Muscle layer of colon (tissue), 2 donors: ENCODE data around the gene ANKS1B.

Experiments
- H3K27ac ChIP-seq: one replicate; pipeline ENCODE4 v1.7.0; 2013; ENCODE audit warnings: low read depth, mild to moderate bottlenecking, low read length, moderate library complexity
- H3K27me3 ChIP-seq, 2 donors: one replicate each; pipeline ENCODE4 v1.7.0; 2013; ENCODE audit warnings: low read length in 2 of 2, mild to moderate bottlenecking in 2 of 2; ENCODE audit not compliant: insufficient read depth in 2 of 2, control insufficient read depth in 1 of 2
- H3K36me3 ChIP-seq: one replicate; pipeline ENCODE4 v1.7.0; 2013; ENCODE audit warnings: mild to moderate bottlenecking, low read length; ENCODE audit not compliant: insufficient read depth
- H3K4me1 ChIP-seq: one replicate; pipeline ENCODE4 v1.7.0; 2013; ENCODE audit warnings: mild to moderate bottlenecking, low read length; ENCODE audit not compliant: insufficient read depth
- H3K4me3 ChIP-seq, 2 donors: one replicate each; pipeline ENCODE4 v1.7.0; 2013; ENCODE audit warnings: low read length in 2 of 2, low read depth in 1 of 2, mild to moderate bottlenecking in 1 of 2, moderate library complexity in 1 of 2
- H3K9ac ChIP-seq: one replicate; pipeline ENCODE4 v1.7.0; 2013; ENCODE audit warnings: low read length
- H3K9me3 ChIP-seq: one replicate; pipeline ENCODE4 v1.7.0; 2013; ENCODE audit warnings: mild to moderate bottlenecking, low read length
- donor health status: abdominal sarcoma.
- donor health status: Adenocarcinoma of cecum.

The ANKS1B gene

DNA sequence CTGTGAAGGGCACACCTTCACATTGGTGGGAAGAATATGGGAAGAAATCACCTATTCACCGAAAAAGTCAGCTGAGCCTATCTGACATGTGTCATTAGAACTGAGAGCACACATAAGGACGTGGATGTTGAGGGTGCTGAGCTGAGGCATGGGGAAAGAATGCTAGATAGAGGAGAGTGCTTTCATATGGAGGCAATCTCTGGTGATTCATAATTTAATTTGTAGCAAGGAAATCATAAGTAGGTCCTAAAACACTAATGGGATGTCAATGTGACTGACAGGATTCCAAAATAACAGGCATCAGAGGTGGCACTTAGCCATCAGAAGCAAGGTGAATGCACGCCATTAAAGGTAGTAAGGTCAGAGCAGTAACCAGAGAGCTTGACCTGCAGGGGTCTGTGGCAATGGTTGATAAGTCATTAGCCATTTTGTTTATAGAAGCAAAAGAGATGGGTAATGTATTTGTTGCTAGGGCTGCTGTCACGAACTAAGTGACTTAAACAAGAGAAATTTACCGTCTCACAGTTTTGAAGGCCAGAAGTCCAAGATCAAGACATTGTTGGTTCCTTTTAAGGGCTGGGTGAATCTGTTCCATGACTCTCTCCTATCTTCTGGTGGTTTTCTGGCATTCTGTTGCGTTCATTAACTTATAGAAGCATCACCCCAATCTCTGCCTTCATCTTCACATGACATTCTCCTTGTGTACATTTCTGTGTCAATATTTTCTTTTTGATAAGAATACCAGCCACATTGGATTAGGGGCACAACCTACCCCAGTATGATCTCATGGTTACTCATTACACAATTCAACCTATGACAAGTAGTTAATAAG, 69.3 kb downstream of the ANKS1B start:
- Histone ChIP-seq H3K9me3 (no peaks in the 10 kb centered on the region), H3K36me3 (no peaks in the 10 kb centered on the region), H3K27ac (no peak overlapping the region), H3K4me1 (peaks cover 11% of the 10 kb centered on the region), H3K9ac (no peak overlapping the region), H3K4me3 (no peak overlapping the region), H3K27me3 (no peaks in the 10 kb centered on the region)

GRCh38 chr12:99914206-99914605, 70.5 kb downstream of the ANKS1B start:
- H3K4me1 ChIP-seq = peaks cover 14% of the 10 kb centered on the region
- H3K9ac ChIP-seq = no peak overlapping the region
- H3K4me3 ChIP-seq = no peak overlapping the region
- no peak overlapping the region for H3K27ac ChIP-seq
- no peaks in the 10 kb centered on the region for H3K9me3 ChIP-seq
- H3K27me3 ChIP-seq = no peaks in the 10 kb centered on the region
- no peaks in the 10 kb centered on the region for H3K36me3 ChIP-seq

DNA sequence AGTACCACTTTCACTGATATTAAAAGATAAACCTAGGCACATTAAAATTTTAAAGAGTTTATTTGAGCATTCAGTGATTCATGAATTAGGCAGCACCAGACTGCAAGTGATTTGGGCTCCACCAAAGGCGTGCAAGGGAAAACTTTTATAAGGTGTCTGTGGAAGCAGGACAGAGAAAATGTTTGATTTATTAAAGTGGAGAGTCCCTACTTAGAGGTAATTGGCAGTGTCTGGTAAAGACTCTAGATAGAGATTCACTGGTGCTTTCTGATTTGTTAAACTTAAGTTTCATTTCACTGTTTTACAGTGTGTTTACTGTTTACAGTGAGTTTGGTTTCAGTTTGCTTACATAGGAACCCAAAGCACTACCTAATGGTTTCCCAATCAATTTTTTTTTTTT, 72.8 kb downstream of the ANKS1B start:
- Histone ChIP-seq H3K4me1 (peaks cover 14% of the 10 kb centered on the region), H3K9me3 (no peaks in the 10 kb centered on the region), H3K9ac (no peak overlapping the region), H3K27ac (no peak overlapping the region), H3K4me3 (no peak overlapping the region), H3K27me3 (no peaks in the 10 kb centered on the region), H3K36me3 (no peaks in the 10 kb centered on the region)

DNA sequence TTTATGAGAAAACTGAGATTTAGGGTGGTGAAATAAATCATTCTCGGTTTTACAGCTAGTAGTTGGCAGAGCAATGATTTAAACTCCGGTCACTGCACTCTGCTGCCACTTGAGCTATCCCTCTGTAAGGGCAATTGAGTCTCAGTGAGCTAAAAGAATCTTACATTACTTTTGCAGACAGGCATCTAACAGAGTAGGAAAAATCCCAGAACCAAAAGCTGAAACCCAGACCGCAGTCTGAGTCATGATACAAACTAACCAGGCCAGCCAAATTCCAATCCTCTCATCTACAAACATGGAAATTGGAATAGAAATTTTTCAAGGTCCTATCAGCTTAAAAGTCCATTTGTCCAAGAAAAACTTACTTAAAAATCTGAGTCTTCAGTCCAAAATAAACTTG, 73.7 kb downstream of the ANKS1B start:
- Histone ChIP-seq H3K27me3 (no peaks in the 10 kb centered on the region), H3K4me1 (peaks cover 14% of the 10 kb centered on the region), H3K4me3 (no peak overlapping the region), H3K9me3 (no peaks in the 10 kb centered on the region), H3K9ac (peak overlapping the region; percentile 11), H3K36me3 (no peaks in the 10 kb centered on the region), H3K27ac (peak overlapping the region; percentile 38)

DNA sequence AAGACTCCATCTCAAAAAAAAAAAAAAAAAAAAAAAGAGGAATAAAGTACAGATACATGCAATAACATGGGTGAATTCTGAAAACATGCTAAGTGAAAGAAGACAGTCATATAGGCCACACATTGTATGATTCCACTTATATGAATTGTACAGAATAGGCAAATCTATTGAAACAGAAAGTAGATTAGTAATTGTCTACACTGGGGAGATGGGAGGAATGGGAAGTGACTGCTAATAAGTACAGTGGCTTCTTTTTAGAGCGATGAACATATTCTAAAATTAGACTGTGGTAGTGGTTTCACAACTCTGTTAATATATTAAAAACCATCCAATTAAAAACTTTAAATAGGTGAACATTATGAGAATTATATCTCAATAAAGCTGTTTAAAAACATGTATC, 74.4 kb downstream of the ANKS1B start:
- Histone ChIP-seq H3K27me3 (no peaks in the 10 kb centered on the region), H3K4me1 (peaks cover 14% of the 10 kb centered on the region), H3K4me3 (no peak overlapping the region), H3K36me3 (no peaks in the 10 kb centered on the region), H3K27ac (no peak overlapping the region), H3K9ac (no peak overlapping the region), H3K9me3 (no peaks in the 10 kb centered on the region)

DNA sequence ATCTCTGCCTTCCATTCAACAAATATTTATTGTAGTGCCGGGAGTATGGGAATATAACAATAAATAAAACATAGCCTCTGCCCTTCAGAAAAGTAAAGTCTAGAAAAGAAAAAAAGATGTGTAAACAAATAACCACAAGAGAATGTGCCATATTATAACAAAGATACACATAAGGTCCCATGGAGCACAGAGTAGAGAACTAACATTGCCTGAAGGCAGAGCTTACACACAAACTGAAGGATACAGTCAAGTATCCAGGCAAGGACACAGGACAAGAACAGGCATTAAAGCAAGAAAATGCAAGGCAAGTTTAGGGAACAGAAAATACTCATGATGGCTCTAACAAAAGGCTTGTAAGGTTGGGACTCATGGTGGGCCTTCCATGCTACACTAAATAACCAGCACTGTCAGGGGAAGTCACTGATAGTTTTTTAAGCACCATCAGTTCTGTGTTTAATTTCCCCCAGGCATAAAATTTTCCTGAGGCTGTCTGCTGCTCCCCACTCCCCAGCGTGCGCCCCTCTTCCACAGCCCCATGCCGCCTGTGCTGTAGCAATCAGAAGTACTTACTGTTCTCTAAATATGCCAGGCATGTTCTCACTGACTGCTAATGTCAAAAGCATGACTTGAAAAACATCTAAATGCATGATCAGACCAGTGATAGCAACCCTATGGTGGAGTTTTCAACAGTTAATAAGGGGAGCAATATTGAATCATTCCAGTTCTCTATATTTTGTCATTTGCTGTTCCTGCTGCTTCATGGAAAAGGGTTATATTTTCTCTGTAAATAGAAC, 77.8 kb downstream of the ANKS1B start:
- H3K4me1 ChIP-seq = peaks cover 9% of the 10 kb centered on the region
- no peak overlapping the region for H3K9ac ChIP-seq
- no peaks in the 10 kb centered on the region for H3K27me3 ChIP-seq
- H3K36me3 ChIP-seq = no peaks in the 10 kb centered on the region
- no peak overlapping the region for H3K4me3 ChIP-seq
- H3K27ac ChIP-seq = no peak overlapping the region
- no peaks in the 10 kb centered on the region for H3K9me3 ChIP-seq

DNA sequence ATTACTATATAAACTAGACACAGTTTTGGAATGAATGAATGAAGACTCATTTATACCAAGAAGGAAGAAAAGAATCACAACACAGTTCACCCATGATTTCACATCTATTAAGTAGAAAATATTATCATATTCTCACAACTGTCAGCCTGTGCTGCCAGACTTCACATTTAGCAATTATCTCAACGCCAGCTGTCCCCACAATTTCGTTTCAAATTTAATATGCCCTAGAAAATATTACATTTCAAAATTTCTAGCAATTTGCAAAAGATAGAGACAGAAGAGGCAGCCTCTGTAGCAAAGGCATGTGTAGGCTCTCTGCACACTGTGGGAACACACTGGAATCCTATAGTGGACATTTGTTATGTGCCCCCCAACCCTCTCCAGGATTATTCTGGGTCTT, 83.6 kb downstream of the ANKS1B start:
- H3K4me1 ChIP-seq = no peaks in the 10 kb centered on the region
- H3K9me3 ChIP-seq = no peaks in the 10 kb centered on the region
- no peaks in the 10 kb centered on the region for H3K27me3 ChIP-seq
- H3K9ac ChIP-seq = no peak overlapping the region
- no peaks in the 10 kb centered on the region for H3K36me3 ChIP-seq
- no peak overlapping the region for H3K4me3 ChIP-seq
- H3K27ac ChIP-seq = no peak overlapping the region

DNA sequence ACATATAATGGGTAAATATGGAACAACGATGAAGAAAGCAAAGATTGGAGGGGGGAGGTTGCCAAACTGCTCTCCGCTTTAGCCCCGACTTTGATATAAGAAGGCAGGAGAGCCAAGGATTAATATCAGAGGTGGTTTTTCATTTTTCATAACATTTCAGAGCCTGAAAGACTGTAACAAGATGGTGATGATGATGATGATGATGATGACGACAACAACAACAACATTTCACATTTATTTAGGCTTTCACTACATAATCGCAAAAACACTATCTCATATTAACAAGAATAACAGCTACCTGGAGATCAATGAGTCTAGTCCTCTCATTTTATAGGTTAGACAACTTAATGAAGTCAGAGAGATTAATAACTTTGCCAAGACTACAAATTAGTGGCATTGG, 86.1 kb downstream of the ANKS1B start:
- Histone ChIP-seq H3K27me3 (no peaks in the 10 kb centered on the region), H3K9ac (no peak overlapping the region), H3K4me3 (no peak overlapping the region), H3K36me3 (no peaks in the 10 kb centered on the region), H3K27ac (no peak overlapping the region), H3K4me1 (no peaks in the 10 kb centered on the region), H3K9me3 (no peaks in the 10 kb centered on the region)

- H3K36me3 ChIP-seq = no peaks in the 10 kb centered on the region
- H3K27ac ChIP-seq = no peak overlapping the region
- H3K4me1 ChIP-seq = no peaks in the 10 kb centered on the region
- no peak overlapping the region for H3K4me3 ChIP-seq
- no peak overlapping the region for H3K9ac ChIP-seq
- H3K27me3 ChIP-seq = no peaks in the 10 kb centered on the region
- no peaks in the 10 kb centered on the region for H3K9me3 ChIP-seq
These were observed 105.3 kb downstream of the ANKS1B start for GRCh38 chr12:99879439-99879838.

- no peak overlapping the region for H3K27ac ChIP-seq
- H3K4me3 ChIP-seq = no peak overlapping the region
- H3K9ac ChIP-seq = no peak overlapping the region
- H3K36me3 ChIP-seq = no peaks in the 10 kb centered on the region
- H3K27me3 ChIP-seq = no peaks in the 10 kb centered on the region
- no peaks in the 10 kb centered on the region for H3K4me1 ChIP-seq
- H3K9me3 ChIP-seq = no peaks in the 10 kb centered on the region
These were observed 109.7 kb downstream of the ANKS1B start for GRCh38 chr12:99875081-99875480.

- H3K9me3 ChIP-seq = no peaks in the 10 kb centered on the region
- H3K4me1 ChIP-seq = peaks cover 13% of the 10 kb centered on the region
- H3K27ac ChIP-seq = no peak overlapping the region
- H3K36me3 ChIP-seq = no peaks in the 10 kb centered on the region
- no peak overlapping the region for H3K4me3 ChIP-seq
- no peaks in the 10 kb centered on the region for H3K27me3 ChIP-seq
- H3K9ac ChIP-seq = no peak overlapping the region
These were observed 114.7 kb downstream of the ANKS1B start for GRCh38 chr12:99870085-99870484.
